HepG2 (cell line): ENCODE data around the gene S100A4. TPM values are rescaled to one million over a fixed set of nuclear protein-coding genes. Genes with fewer than 3 reads are reported as not detected.

Experiments
- KIAA2018 ChIP-seq: sonication (generic); formaldehyde crosslinking; IDR thresholded peaks from 2 replicates; pipeline ENCODE4 v1.5.0; 2020; ENCODE audit warnings: mild to moderate bottlenecking, missing genetic modification reagents, borderline replicate concordance
- LBX2 ChIP-seq: sonication (generic); formaldehyde crosslinking; IDR thresholded peaks from 2 replicates; pipeline ENCODE4 v1.5.0; 2020; ENCODE audit warnings: missing genetic modification reagents, mild to moderate bottlenecking, borderline replicate concordance
- MTF2 ChIP-seq: sonication (generic); formaldehyde crosslinking; IDR thresholded peaks from 2 replicates; pipeline ENCODE4 v1.5.0; 2020; ENCODE audit warnings: missing genetic modification reagents, borderline replicate concordance
- MXD1 ChIP-seq: sonication (generic); formaldehyde crosslinking; IDR thresholded peaks from 2 replicates; pipeline ENCODE4 v1.4.0; 2020; ENCODE audit warnings: mild to moderate bottlenecking, missing genetic modification reagents
- NRL ChIP-seq: sonication (generic); formaldehyde crosslinking; IDR thresholded peaks from 2 replicates; pipeline ENCODE4 v1.5.0; 2020; ENCODE audit warnings: missing genetic modification reagents, mild to moderate bottlenecking, moderate library complexity, borderline replicate concordance
- TFDP2 ChIP-seq: sonication (generic); formaldehyde crosslinking; IDR thresholded peaks from 2 replicates; pipeline ENCODE4 v1.4.0; 2020; ENCODE audit warnings: missing genetic modification reagents
- ZNF326 ChIP-seq: sonication (generic); formaldehyde crosslinking; IDR thresholded peaks from 2 replicates; pipeline ENCODE4 v1.4.0; 2020; ENCODE audit warnings: missing genetic modification reagents, borderline replicate concordance
- ZNF354B ChIP-seq: sonication (generic); formaldehyde crosslinking; IDR thresholded peaks from 2 replicates; pipeline ENCODE4 v1.8.0; 2022; ENCODE audit warnings: mild to moderate bottlenecking, missing genetic modification reagents
- ZNF572 ChIP-seq: sonication (generic); formaldehyde crosslinking; IDR thresholded peaks from 2 replicates; pipeline ENCODE4 v1.5.1; 2020; ENCODE audit warnings: mild to moderate bottlenecking, missing genetic modification reagents
- ZNF7 ChIP-seq: IDR thresholded peaks from 2 replicates; pipeline ENCODE4 v1.6.1; 2016; ENCODE audit warnings: missing biosample characterization, missing genetic modification reagents
- ZSCAN31 ChIP-seq: sonication (generic); formaldehyde crosslinking; IDR thresholded peaks from 2 replicates; pipeline ENCODE4 v1.5.0; 2020; ENCODE audit warnings: low read depth, mild to moderate bottlenecking, missing genetic modification reagents
- polyA plus RNA-seq, 8 experiments: library from polyadenylated mRNA; depleted of rRNA in 3 of 8; stranded (reverse) in 7 of 8; unstranded in 1 of 8; fragments of >200 nt; fragmentation: Illumina TruSeq in 4 of 8; extraction: Trizol in 4 of 8; gene quantifications; 2 replicates each; pipeline versions ENCODE4 v1.2.1 to v1.2.3, GENCODE V29; 2011 to 2016; ENCODE audit warnings: low read depth in 4 of 8, missing spikeins in 1 of 8, mixed read lengths in 1 of 8; ENCODE audit not compliant: insufficient read depth in 1 of 8
- total RNA-seq, 5 experiments: library from RNA; depleted of rRNA; stranded (reverse); fragments of >200 nt; fragmentation: Illumina TruSeq; extraction: Trizol; gene quantifications; 2 replicates each; pipeline ENCODE4 v1.2.3, GENCODE V29; 2016; ENCODE audit warnings: low read depth in 1 of 5
- TF ChIP-seq, protein P1 (sequence below): sonication (generic); formaldehyde crosslinking; IDR thresholded peaks from 2 replicates; pipeline ENCODE4 v1.5.0; 2020; ENCODE audit warnings: mild to moderate bottlenecking, missing genetic modification reagents
- TF ChIP-seq, protein P2 (sequence below): IDR thresholded peaks from 2 replicates; pipeline ENCODE4 v1.6.1; 2012; ENCODE audit warnings: low read depth, low read length, improper control_type of control experiment

S100A4 gene
- total and polyA plus RNA-seq, 2 of the 13 experiments (the other 11 are each of a cell fraction or from before 2014, with no cell fraction given), result 12.9 to 20.2 TPM

DNA sequence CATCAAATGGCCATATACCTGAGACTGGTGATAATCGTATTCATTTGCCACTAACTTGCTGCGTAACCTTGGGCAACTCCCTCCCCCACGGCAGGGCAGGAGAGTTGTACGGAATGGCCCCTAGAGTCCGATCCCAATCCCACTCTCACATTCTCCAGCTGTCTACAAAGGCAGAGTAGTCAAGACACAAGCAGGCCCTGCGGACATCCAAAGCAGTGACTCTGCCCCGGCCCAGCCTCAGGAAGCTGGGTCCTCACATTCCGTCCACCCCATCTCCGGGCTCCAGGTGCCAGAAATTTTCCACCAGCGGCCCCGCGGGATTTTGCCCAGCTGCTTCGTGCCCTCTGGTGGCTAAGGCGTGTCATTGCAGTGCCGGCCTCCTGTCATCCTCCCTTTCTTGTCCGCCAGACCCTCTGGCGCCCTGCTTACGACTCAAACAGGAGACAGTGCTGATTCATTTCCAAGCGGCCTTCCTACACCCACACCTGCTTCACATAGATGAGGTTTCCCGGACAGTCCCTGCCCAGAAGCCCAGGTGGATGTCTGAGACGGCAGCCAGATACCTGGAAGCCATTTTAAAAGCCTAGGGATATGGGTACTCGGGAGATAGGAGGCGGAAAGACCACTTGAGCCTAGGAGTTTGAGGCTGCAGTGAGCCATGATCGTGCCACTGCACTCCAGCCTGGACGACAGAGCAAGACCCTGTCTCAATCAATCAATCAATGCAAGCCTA lies 22.9 kb upstream of the S100A4 start (continued):
- TF ChIP-seq ZNF572 (CRISPR knock-in tag), result peak; percentile 44; the same call in 1 of the 2 replicates
- TF ChIP-seq ZNF7 (CRISPR knock-in tag), result no peak
- no peak for TF ChIP-seq ZNF354B
- 0 out of 2 replicates have a peak, but pooled peaks have one; percentile 59 for TF ChIP-seq MXD1 (CRISPR knock-in tag)
- TF ChIP-seq TFDP2, result 0 out of 2 replicates have a peak, but pooled peaks have one; percentile 40
- TF ChIP-seq KIAA2018 (CRISPR knock-in tag), result no peak
- no peak for TF ChIP-seq LBX2
- TF ChIP-seq, protein P1, sequence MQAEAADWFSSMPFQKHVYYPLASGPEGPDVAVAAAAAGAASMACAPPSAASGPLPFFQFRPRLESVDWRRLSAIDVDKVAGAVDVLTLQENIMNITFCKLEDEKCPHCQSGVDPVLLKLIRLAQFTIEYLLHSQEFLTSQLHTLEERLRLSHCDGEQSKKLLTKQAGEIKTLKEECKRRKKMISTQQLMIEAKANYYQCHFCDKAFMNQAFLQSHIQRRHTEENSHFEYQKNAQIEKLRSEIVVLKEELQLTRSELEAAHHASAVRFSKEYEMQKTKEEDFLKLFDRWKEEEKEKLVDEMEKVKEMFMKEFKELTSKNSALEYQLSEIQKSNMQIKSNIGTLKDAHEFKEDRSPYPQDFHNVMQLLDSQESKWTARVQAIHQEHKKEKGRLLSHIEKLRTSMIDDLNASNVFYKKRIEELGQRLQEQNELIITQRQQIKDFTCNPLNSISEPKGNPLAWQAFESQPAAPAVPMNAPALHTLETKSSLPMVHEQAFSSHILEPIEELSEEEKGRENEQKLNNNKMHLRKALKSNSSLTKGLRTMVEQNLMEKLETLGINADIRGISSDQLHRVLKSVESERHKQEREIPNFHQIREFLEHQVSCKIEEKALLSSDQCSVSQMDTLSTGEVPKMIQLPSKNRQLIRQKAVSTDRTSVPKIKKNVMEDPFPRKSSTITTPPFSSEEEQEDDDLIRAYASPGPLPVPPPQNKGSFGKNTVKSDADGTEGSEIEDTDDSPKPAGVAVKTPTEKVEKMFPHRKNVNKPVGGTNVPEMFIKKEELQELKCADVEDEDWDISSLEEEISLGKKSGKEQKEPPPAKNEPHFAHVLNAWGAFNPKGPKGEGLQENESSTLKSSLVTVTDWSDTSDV (CRISPR knock-in tag), result no peak
- TF ChIP-seq MTF2 (CRISPR knock-in tag), result no peak
- no peak for TF ChIP-seq NRL (CRISPR knock-in tag)
- TF ChIP-seq, protein P2, sequence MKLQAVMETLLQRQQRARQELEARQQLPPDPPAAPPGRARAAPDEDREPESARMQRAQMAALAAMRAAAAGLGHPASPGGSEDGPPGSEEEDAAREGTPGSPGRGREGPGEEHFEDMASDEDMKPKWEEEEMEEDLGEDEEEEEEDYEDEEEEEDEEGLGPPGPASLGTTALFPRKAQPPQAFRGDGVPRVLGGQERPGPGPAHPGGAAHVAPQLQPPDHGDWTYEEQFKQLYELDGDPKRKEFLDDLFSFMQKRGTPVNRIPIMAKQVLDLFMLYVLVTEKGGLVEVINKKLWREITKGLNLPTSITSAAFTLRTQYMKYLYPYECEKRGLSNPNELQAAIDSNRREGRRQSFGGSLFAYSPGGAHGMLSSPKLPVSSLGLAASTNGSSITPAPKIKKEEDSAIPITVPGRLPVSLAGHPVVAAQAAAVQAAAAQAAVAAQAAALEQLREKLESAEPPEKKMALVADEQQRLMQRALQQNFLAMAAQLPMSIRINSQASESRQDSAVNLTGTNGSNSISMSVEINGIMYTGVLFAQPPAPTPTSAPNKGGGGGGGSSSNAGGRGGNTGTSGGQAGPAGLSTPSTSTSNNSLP, result no peak
- no peak for TF ChIP-seq ZNF326
- no peak for TF ChIP-seq ZSCAN31
